HG02642 (cell line): ENCODE results near the gene FAM168A.

ENCODE experiments used
- ATAC-seq: cut with Tn5 transposase; IDR thresholded peaks from one replicate; pipeline ENCODE4 v1.9.1; 2021; ENCODE audit warnings: mild to moderate bottlenecking; ENCODE audit not compliant: unreplicated experiment, poor library complexity

The FAM168A gene

DNA sequence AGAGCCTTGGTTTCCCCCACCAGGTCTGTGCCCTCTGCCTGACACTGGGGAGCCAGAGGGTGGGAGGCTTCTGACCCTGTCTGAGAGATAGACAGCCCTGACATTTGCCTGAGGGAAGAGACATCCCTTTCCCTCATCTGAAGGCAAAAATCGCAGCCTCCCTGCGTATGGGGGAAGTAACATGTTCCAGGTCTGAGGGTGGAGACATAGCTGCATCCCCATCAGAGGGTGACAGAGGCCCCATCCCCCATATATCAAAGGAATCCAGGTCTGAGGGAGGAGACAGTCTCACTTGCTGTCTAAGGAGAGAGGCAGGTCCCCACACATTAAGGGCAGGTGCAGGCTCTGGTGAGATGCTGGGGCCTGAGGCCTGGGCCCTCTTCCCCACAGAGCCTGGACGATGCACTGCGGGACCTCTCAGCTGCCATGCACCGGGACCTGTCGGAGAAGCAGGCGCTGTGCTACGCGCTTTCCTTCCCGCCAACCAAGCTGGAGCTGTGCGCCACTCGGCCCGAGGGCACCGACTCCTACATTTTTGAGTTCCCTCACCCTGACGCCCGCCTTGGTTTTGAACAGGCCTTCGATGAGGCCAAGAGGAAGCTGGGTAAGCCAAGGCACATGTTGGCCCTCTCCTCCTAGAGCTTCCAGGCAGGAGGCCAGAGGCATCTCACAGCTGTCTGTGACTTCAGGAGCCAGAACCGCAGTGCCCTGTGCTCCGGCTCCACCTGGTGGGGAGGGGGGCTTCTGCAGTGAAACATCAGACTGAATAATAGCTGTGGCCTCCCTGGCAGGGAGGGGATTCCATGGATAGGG, 237.8 kb downstream of the FAM168A start:
- ATAC-seq: no peak

GRCh38 chr11:73359341-73359740, 238.6 kb downstream of the FAM168A start:
- ATAC-seq: no peak

DNA sequence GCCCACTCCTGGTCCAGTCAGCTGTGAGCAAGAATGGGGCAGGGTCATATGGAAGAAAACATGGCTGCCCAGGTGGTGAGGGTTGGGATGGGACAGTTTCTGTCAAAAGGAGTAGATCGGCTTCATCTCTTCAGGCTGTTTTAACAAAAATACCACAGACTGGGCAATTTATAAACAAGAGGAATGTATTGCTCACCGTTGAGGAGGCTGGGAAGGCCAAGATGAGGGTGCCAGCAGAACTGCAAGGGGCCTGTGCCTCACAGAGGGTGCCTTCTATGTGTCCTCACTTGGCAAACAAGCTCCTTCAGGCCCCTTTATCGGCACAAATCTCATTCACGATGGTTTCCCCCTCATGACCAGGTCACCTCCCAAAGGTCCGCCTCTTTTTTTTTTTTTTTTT, 239.8 kb downstream of the FAM168A start:
- no peak for ATAC-seq

- no peak for ATAC-seq
These were observed 240.7 kb downstream of the FAM168A start for GRCh38 chr11:73356979-73357860.

- ATAC-seq: no peak
These were observed 242.8 kb downstream of the FAM168A start for GRCh38 chr11:73355109-73355508.

DNA sequence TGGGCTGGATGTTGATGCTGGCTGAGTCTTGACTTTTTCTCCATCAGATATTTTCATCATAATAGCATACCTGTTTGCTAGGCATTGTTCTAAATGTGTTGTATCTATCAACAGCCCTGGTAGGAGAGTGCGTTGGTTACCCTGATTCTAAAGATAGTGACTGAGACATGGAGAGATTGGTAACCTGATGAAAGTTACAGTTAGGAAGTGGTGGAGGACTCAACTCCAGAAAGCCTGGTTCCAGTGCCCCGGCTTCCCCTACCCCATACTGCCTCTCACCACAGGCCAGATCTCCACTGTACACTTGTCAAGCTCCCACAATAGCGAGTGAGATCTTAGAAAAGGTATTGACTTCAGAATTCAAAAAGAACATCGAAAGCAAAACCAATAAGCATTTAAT, 244.5 kb downstream of the FAM168A start:
- no peak for ATAC-seq

GRCh38 chr11:73350908-73351636, 246.8 kb downstream of the FAM168A start:
- no peak for ATAC-seq
